ENCODE results near the gene NUSAP1.
"Not testable (repeated sequence)": the region's sequence is repeated elsewhere in the genome, so short reads cannot be mapped to it uniquely, and the experiment has no call there.

NUSAP1 gene

GRCh38 chr15:41332194-41333025 is at the start of gene NUSAP1, which contains the start of gene OIP5:
NUSAP1 (plus strand) TSS chr15:41332881; CDS start chr15:41332958, 77 bp downstream.
OIP5 (minus strand) TSS chr15:41332591; CDS start chr15:41332561, 30 bp downstream.
- DNase-seq (ENCODE audit: low read depth in 2 of 2): peak; percentile 96 to 97

GRCh38 chr15:41282980-41283652 is 49.6 kb upstream of the NUSAP1 start:
- not testable (repeated sequence) for DNase-seq (ENCODE audit: low read depth in 2 of 2)

- peak; percentile 96 for DNase-seq (ENCODE audit: low read depth in 2 of 2)
Measured at GRCh38 chr15:41283653-41284426, 48.8 kb upstream of the NUSAP1 start.

- DNase-seq (ENCODE audit: low read depth in 2 of 2): no peak
Measured at GRCh38 chr15:41284427-41285177, 48.1 kb upstream of the NUSAP1 start.

GRCh38 chr15:41285285-41285684 is 47.4 kb upstream of the NUSAP1 start:
- DNase-seq (ENCODE audit: low read depth in 2 of 2): no peak

GRCh38 chr15:41286665-41287333 is 45.9 kb upstream of the NUSAP1 start:
- DNase-seq (ENCODE audit: low read depth in 2 of 2): no peak

GRCh38 chr15:41288464-41288863 is 44.2 kb upstream of the NUSAP1 start:
- no peak for DNase-seq (ENCODE audit: low read depth in 2 of 2)

GRCh38 chr15:41289953-41290352 is 42.7 kb upstream of the NUSAP1 start:
- no peak for DNase-seq (ENCODE audit: low read depth in 2 of 2)

GRCh38 chr15:41291065-41291631 is 41.5 kb upstream of the NUSAP1 start:
- DNase-seq (ENCODE audit: low read depth in 2 of 2): no peak

GRCh38 chr15:41292521-41292920 is 40.2 kb upstream of the NUSAP1 start:
- no peak for DNase-seq (ENCODE audit: low read depth in 2 of 2)

GRCh38 chr15:41301139-41301538 is 31.5 kb upstream of the NUSAP1 start:
- not testable (repeated sequence) for DNase-seq (ENCODE audit: low read depth in 2 of 2)

GRCh38 chr15:41301587-41301986 is 31.1 kb upstream of the NUSAP1 start:
- no peak for DNase-seq (ENCODE audit: low read depth in 2 of 2)

GRCh38 chr15:41304149-41304770 is 28.4 kb upstream of the NUSAP1 start:
- DNase-seq (ENCODE audit: low read depth in 2 of 2): no peak

GRCh38 chr15:41307679-41308078 is 25.0 kb upstream of the NUSAP1 start:
- DNase-seq (ENCODE audit: low read depth in 2 of 2): no peak

- DNase-seq (ENCODE audit: low read depth in 2 of 2): no peak
Measured at GRCh38 chr15:41309226-41309905, 23.3 kb upstream of the NUSAP1 start.

GRCh38 chr15:41320805-41321330 is 11.8 kb upstream of the NUSAP1 start:
- DNase-seq (ENCODE audit: low read depth in 2 of 2): not testable (repeated sequence)

GRCh38 chr15:41323611-41324010 is 9.1 kb upstream of the NUSAP1 start:
- no peak for DNase-seq (ENCODE audit: low read depth in 2 of 2)

GRCh38 chr15:41331281-41331680 is 1.4 kb upstream of the NUSAP1 start:
- no peak for DNase-seq (ENCODE audit: low read depth in 2 of 2)

- DNase-seq (ENCODE audit: low read depth in 2 of 2): no peak
Measured at GRCh38 chr15:41331833-41332193, 868 bp upstream of the NUSAP1 start.

Measured in stimulated activated CD8-positive, alpha-beta memory T cell treated with anti-CD3 and anti-CD28 coated beads, Interleukin-2, amount 100 ng/mL, for 48 hours (primary cell).